HG03060 (cell line): ENCODE data around the gene KDSR.
"Not testable (repeated sequence)": the region's sequence is repeated elsewhere in the genome, so short reads cannot be mapped to it uniquely, and the experiment has no call there.

Experiments used
- ATAC-seq: cut with Tn5 transposase; IDR thresholded peaks from one replicate; pipeline ENCODE4 v1.9.1; 2021; ENCODE audit warnings: low read depth, moderate number of reproducible peaks; ENCODE audit not compliant: unreplicated experiment

Gene KDSR

GRCh38 chr18:63366213-63367052 is 573 bp downstream of the KDSR start:
- ATAC-seq, result no peak

- ATAC-seq, result no peak
Measured at GRCh38 chr18:63365876-63366212, 1.2 kb downstream of the KDSR start.

GRCh38 chr18:63363951-63364350 is 3.1 kb downstream of the KDSR start:
- ATAC-seq, result no peak

- ATAC-seq, result not testable (repeated sequence)
Measured at GRCh38 chr18:63363420-63363819, 3.6 kb downstream of the KDSR start.

GRCh38 chr18:63356272-63356896 is 10.6 kb downstream of the KDSR start:
- no peak for ATAC-seq

GRCh38 chr18:63350230-63350629 is 16.8 kb downstream of the KDSR start:
- no peak for ATAC-seq

GRCh38 chr18:63348508-63349136 is 18.4 kb downstream of the KDSR start:
- ATAC-seq, result no peak

GRCh38 chr18:63346480-63347183 is 20.4 kb downstream of the KDSR start:
- no peak for ATAC-seq

GRCh38 chr18:63346031-63346430 is 21.0 kb downstream of the KDSR start:
- no peak for ATAC-seq

GRCh38 chr18:63344918-63345317 is 22.1 kb downstream of the KDSR start:
- no peak for ATAC-seq

GRCh38 chr18:63344263-63344662 is 22.7 kb downstream of the KDSR start:
- no peak for ATAC-seq

- no peak for ATAC-seq
Measured at GRCh38 chr18:63342206-63342605, 24.8 kb downstream of the KDSR start.

GRCh38 chr18:63339920-63340484 is 27.0 kb downstream of the KDSR start:
- ATAC-seq, result no peak

GRCh38 chr18:63336366-63337099 is 30.5 kb downstream of the KDSR start:
- ATAC-seq, result no peak

- no peak for ATAC-seq
Measured at GRCh38 chr18:63331105-63331504, 35.9 kb downstream of the KDSR start.

- no peak for ATAC-seq
Measured at GRCh38 chr18:63329431-63330145, 37.4 kb downstream of the KDSR start.

- ATAC-seq, result no peak
Measured at GRCh38 chr18:63326011-63326410, 41.0 kb downstream of the KDSR start.

GRCh38 chr18:63325086-63325686 is 41.8 kb downstream of the KDSR start:
- ATAC-seq, result no peak
